Measurements from ENCODE around the gene COL4A2. TPM values are rescaled to one million over a fixed set of nuclear protein-coding genes. Genes with fewer than 3 reads are reported as not detected.

The COL4A2 gene
- total and polyA plus RNA-seq, 12 donors: 70.9 to 1,589 (median 171) TPM

GRCh38 chr13:110397436-110398115 is 90.5 kb downstream of the COL4A2 start:
- peak in 3 of 7 donors; percentile 32 to 51 (median 48) for DNase-seq
- 58 to 65% (median 62%) methylated on average over 14 of the region's 14 CpGs for WGBS, 4 donors
- intact Hi-C loops (cut with DNase I): no loop called here
- no peak for TF ChIP-seq CTCF (IDR thresholded peaks at IDR 0.05)
- no peak for TF ChIP-seq POLR2A (IDR thresholded peaks at IDR 0.05)
- H3K27me3 ChIP-seq: no peaks in the 10 kb centered on the region
- H3K9me3 ChIP-seq (replicated peaks in 1 of 3): no peaks in the 10 kb centered on the region
- H3K36me3 ChIP-seq (replicated peaks in 1 of 2): no peaks in the 10 kb centered on the region
- no peak overlapping the region for H3K4me3 ChIP-seq
- peak overlapping the region; percentile 38 to 89 (median 68) for H3K27ac ChIP-seq
- peaks cover 0 to 36% of the 10 kb centered on the region in 2 donors for H3K4me1 ChIP-seq (replicated peaks in 1 of 2)

GRCh38 chr13:110398564-110399507 is 91.8 kb downstream of the COL4A2 start:
- no peak for TF ChIP-seq CTCF (IDR thresholded peaks at IDR 0.05)
- no peak for TF ChIP-seq POLR2A (IDR thresholded peaks at IDR 0.05)

GRCh38 chr13:110399801-110400200 is 92.7 kb downstream of the COL4A2 start:
- DNase-seq: no peak
- peaks cover 0 to 32% of the 10 kb centered on the region in 2 donors for H3K4me1 ChIP-seq (replicated peaks in 1 of 2)

More at GRCh38 chr13:110398564-110399507, 91.8 kb downstream of the COL4A2 start:
- H3K4me3 ChIP-seq: no peak overlapping the region
- no peaks in the 10 kb centered on the region for H3K9me3 ChIP-seq (replicated peaks in 1 of 3)
- H3K4me1 ChIP-seq (replicated peaks in 1 of 2): peaks cover 0 to 32% of the 10 kb centered on the region in 2 donors
- intact Hi-C loops (cut with DNase I): no loop called here
- H3K27ac ChIP-seq: peak overlapping the region in 3 of 5 donors; percentile 21 to 87 (median 76)
- no peak for DNase-seq
- WGBS, 4 donors: 64 to 73% (median 69%) methylated on average over 7 of the region's 7 CpGs
- no peaks in the 10 kb centered on the region for H3K27me3 ChIP-seq
- no peaks in the 10 kb centered on the region for H3K36me3 ChIP-seq (replicated peaks in 1 of 2)

More at GRCh38 chr13:110399801-110400200, 92.7 kb downstream of the COL4A2 start:
- no peak for TF ChIP-seq POLR2A (IDR thresholded peaks at IDR 0.05)
- TF ChIP-seq CTCF (IDR thresholded peaks at IDR 0.05): no peak
- Histone ChIP-seq H3K27me3 (no peaks in the 10 kb centered on the region), H3K36me3 (replicated peaks in 1 of 2) (no peaks in the 10 kb centered on the region), H3K9me3 (replicated peaks in 1 of 3) (no peaks in the 10 kb centered on the region), H3K4me3 (no peak overlapping the region), H3K27ac (peak overlapping the region in 2 of 5 donors; percentile 76 to 87)
- 30 to 42% (median 34%) methylated on average over 2 of the region's 2 CpGs for WGBS, 4 donors
- intact Hi-C loops (cut with DNase I): no loop called here
